Smooth muscle cell (in vitro differentiated cells): ENCODE data around the gene SEC24D. TPM values are rescaled to one million over a fixed set of nuclear protein-coding genes. Genes with fewer than 3 reads are reported as not detected.

ENCODE experiments used
- DNase-seq: peaks from one replicate; lab custom pipeline; 2025; ENCODE audit not compliant: unreplicated experiment; lab: John Stamatoyannopoulos, UW
- H2AFZ ChIP-seq: fragments of 200-600 bp; sonication (generic); 2 replicates; pipeline ENCODE4 v1.6.0; 2016; ENCODE audit warnings: antibody characterized with exemption, low read depth, mild to moderate bottlenecking
- H3F3A ChIP-seq: fragments of 200-600 bp; sonication (generic); 2 replicates; pipeline ENCODE4 v1.6.0; 2017; ENCODE audit warnings: antibody characterized with exemption, low read depth
- H3K27ac ChIP-seq: fragments of 200-600 bp; sonication (generic); 2 replicates; pipeline ENCODE4 v1.5.1; 2016; ENCODE audit warnings: low read depth, mild to moderate bottlenecking
- H3K27me3 ChIP-seq: fragments of 200-600 bp; sonication (generic); 2 replicates; pipeline ENCODE4 v1.6.1; 2016; ENCODE audit warnings: low read depth, mild to moderate bottlenecking
- H3K36me3 ChIP-seq: fragments of 200-600 bp; sonication (generic); 2 replicates; pipeline ENCODE4 v1.5.1; 2016; ENCODE audit warnings: low read depth
- H3K4me1 ChIP-seq: fragments of 200-600 bp; sonication (generic); 2 replicates; pipeline ENCODE4 v1.5.1; 2016; ENCODE audit warnings: low read depth
- H3K4me2 ChIP-seq: fragments of 200-600 bp; sonication (generic); 2 replicates; pipeline ENCODE4 v1.6.0; 2016; ENCODE audit warnings: mild to moderate bottlenecking
- H3K4me3 ChIP-seq: fragments of 200-600 bp; sonication (generic); 2 replicates; pipeline ENCODE4 v1.5.1; 2016; ENCODE audit warnings: mild to moderate bottlenecking
- H3K79me2 ChIP-seq: fragments of 200-600 bp; sonication (generic); 2 replicates; pipeline ENCODE4 v1.6.0; 2016; ENCODE audit warnings: low read depth, mild to moderate bottlenecking
- H3K9ac ChIP-seq: fragments of 200-600 bp; sonication (generic); 2 replicates; pipeline ENCODE4 v1.6.0; 2016; ENCODE audit warnings: low read depth
- H3K9me3 ChIP-seq: fragments of 200-600 bp; sonication (generic); replicated peaks from 2 replicates; pipeline ENCODE4 v1.5.1; 2016; ENCODE audit warnings: low read depth
- H4K20me1 ChIP-seq: fragments of 200-600 bp; sonication (generic); 2 replicates; pipeline ENCODE4 v1.6.0; 2016; ENCODE audit warnings: low read depth
- WGBS: methylation state at CpG from one replicate; pipeline ENCODE4 v1.1.7; 2016; ENCODE audit warnings: low lambda C conversion rate; 5-methylcytosine and 5-hydroxymethylcytosine counted together
- polyA plus RNA-seq: library from polyadenylated mRNA; unstranded; fragments of >200 nt; fragmentation: Nextera tagmentation; extraction: Ambion mirVana; gene quantifications from 2 replicates; pipeline ENCODE4 v1.2.1, GENCODE V29; 2016
- total RNA-seq: library from RNA; depleted of rRNA; stranded (reverse); fragments of >200 nt; gene quantifications from 2 replicates; pipeline ENCODE4 v1.2.3, GENCODE V29; 2014
- TF ChIP-seq, protein P1 (sequence below): fragments of 200-600 bp; sonication (generic); IDR thresholded peaks from 2 replicates; pipeline ENCODE4 v1.5.1; 2017; ENCODE audit warnings: borderline replicate concordance, mild to moderate bottlenecking, antibody characterized with exemption; ENCODE audit not compliant: insufficient read depth, poor library complexity, severe bottlenecking

Gene SEC24D
- total and polyA plus RNA-seq, 2 experiments from 2014 or later: 163 to 237 TPM

DNA sequence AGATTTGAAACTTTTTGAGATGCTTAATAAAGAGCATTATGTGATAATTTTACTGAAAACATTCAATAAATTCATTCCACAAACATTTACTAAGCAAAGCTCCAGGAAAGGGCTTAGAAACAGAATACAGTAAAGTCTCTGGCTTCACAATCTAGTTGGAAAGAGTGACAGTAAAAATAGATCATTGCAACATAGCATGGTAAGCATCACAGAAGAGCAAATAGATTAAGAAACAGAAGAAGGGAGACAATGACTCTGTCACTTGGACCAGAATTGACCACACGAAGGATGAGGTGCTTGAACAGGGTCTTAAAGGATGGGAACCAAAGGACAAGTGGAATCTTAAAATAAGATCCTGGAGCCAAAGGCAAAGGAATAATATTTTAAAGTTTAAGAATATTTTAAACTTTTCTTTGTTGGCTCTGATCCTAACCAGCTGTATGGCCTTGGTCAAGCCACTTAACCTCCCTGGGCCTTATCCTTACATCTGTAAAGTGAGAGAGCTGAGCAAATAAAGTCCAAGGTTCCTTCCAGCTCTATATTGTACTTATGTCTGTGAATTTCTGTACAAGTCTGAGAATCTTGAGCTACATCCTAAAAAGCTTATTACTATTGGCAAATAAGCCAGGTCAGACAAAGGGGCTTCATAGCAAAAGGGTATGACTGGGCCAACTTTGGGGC, 33.9 kb downstream of the SEC24D start:
- H3K79me2 ChIP-seq: peaks cover 90% of the 10 kb centered on the region
- no peaks in the 10 kb centered on the region for H3K27me3 ChIP-seq
- H4K20me1 ChIP-seq: peaks cover 100% of the 10 kb centered on the region

DNA sequence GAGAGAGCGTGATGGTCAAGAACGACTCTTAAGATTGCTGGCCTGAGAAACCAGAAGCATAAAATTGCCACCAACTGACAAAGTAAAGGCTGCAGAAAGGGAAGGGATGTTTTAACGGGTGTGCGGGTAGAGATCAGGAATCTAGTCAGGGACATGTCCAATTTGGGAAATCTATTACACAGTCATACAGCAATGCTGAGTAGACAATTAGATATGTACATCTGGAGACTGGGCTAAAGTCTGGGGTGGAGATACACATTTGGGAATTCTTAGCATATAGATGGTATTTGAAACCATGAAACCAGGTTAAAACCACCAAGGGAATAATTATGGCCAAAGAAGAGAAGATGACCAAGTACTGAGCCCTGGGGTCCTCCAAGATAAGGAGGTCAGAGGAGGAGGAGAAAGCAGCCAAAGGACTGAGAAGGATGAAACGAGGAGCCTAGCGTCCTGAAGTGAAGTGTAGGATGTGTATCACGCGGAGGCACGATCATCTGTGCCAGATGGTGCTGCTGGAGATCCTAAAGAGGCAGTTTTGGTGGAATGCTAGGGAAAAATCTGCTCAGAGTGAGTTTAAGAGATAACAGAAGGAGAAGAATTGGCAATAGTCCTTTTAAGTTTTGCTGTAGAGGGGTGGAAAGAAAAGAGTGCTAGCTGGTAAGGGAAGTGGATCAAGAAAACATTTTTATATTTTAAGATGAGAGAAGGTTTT, 36.5 kb downstream of the SEC24D start:
- TF ChIP-seq, protein P1, sequence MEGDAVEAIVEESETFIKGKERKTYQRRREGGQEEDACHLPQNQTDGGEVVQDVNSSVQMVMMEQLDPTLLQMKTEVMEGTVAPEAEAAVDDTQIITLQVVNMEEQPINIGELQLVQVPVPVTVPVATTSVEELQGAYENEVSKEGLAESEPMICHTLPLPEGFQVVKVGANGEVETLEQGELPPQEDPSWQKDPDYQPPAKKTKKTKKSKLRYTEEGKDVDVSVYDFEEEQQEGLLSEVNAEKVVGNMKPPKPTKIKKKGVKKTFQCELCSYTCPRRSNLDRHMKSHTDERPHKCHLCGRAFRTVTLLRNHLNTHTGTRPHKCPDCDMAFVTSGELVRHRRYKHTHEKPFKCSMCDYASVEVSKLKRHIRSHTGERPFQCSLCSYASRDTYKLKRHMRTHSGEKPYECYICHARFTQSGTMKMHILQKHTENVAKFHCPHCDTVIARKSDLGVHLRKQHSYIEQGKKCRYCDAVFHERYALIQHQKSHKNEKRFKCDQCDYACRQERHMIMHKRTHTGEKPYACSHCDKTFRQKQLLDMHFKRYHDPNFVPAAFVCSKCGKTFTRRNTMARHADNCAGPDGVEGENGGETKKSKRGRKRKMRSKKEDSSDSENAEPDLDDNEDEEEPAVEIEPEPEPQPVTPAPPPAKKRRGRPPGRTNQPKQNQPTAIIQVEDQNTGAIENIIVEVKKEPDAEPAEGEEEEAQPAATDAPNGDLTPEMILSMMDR: no peak
- DNase-seq: no peak
- peaks cover 86% of the 10 kb centered on the region for H3K79me2 ChIP-seq
- H3K4me2 ChIP-seq: no peak overlapping the region
- no peak overlapping the region for H2AFZ ChIP-seq
- H3K27me3 ChIP-seq: no peaks in the 10 kb centered on the region
- 94% methylated on average over 9 of the region's 9 CpGs for WGBS
- peaks cover 100% of the 10 kb centered on the region for H4K20me1 ChIP-seq
- H3K36me3 ChIP-seq: peaks cover 46% of the 10 kb centered on the region
- no peak overlapping the region for H3K9ac ChIP-seq
- H3K4me3 ChIP-seq: no peak overlapping the region
- H3K27ac ChIP-seq: no peak overlapping the region
- no peaks in the 10 kb centered on the region for H3K9me3 ChIP-seq
- peaks cover 12% of the 10 kb centered on the region for H3F3A ChIP-seq
- H3K4me1 ChIP-seq: no peaks in the 10 kb centered on the region

More for the DNA sequence above, 33.9 kb downstream of the SEC24D start:
- TF ChIP-seq, protein P1: no peak
- no peaks in the 10 kb centered on the region for H3K9me3 ChIP-seq
- H3K27ac ChIP-seq: peak overlapping the region; percentile 22
- H3K4me2 ChIP-seq: no peak overlapping the region
- H3K36me3 ChIP-seq: peaks cover 44% of the 10 kb centered on the region
- H3K9ac ChIP-seq: no peak overlapping the region
- H3K4me1 ChIP-seq: no peaks in the 10 kb centered on the region
- peaks cover 11% of the 10 kb centered on the region for H3F3A ChIP-seq
- no peak overlapping the region for H2AFZ ChIP-seq
- H3K4me3 ChIP-seq: no peak overlapping the region
- DNase-seq: no peak
- 90% methylated on average over 1 of the region's 1 CpG for WGBS

DNA sequence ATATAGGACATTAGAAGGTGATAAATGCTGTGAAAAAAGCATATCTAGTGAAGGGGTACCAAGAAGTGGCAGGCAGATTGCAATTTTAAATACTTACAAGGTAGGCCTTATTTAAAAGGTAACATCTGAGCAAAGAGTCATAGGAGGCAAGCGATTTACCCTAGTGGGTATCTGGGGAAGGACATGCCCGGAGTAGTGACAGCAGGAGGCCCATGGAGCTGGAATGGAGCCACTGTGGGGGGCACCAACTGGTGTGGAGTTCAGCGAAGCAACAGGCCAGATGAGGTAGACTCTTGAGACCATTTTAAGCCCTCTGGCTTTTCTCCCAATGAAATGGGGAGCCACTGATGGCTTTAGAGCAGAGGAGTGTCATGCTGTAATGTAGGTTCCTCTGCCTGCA, 37.3 kb downstream of the SEC24D start:
- TF ChIP-seq, protein P1: peak; percentile 19
- Histone ChIP-seq H3K9me3 (no peaks in the 10 kb centered on the region), H3K4me1 (no peaks in the 10 kb centered on the region), H3K27ac (peak overlapping the region; percentile 7), H3K4me2 (no peak overlapping the region), H3K79me2 (peaks cover 87% of the 10 kb centered on the region), H2AFZ (no peak overlapping the region), H3F3A (peaks cover 16% of the 10 kb centered on the region), H3K36me3 (peaks cover 45% of the 10 kb centered on the region), H4K20me1 (peaks cover 100% of the 10 kb centered on the region), H3K9ac (no peak overlapping the region), H3K4me3 (no peak overlapping the region), H3K27me3 (no peaks in the 10 kb centered on the region)
- DNase-seq: no peak
- WGBS: 95% methylated on average over 3 of the region's 3 CpGs
